Karpas-422 (cell line): Measurements from ENCODE around the gene SPDYC. TPM values are rescaled to one million over a fixed set of nuclear protein-coding genes. Genes with fewer than 3 reads are reported as not detected.

Source experiments
- DNase-seq: peaks from one replicate; pipeline ENCODE4 v3.0.0-alpha.2; 2015
- H2AFZ ChIP-seq: fragments of 200-600 bp; sonication (generic); 2 replicates; pipeline ENCODE4 v1.6.1; 2014; ENCODE audit warnings: antibody characterized with exemption, low read length, mixed read lengths
- H3K27ac ChIP-seq: fragments of 200-600 bp; sonication (generic); 2 replicates; pipeline ENCODE4 v1.5.1; 2014; ENCODE audit warnings: mild to moderate bottlenecking, low read length, moderate library complexity
- H3K27me3 ChIP-seq: fragments of 200-600 bp; sonication (generic); 2 replicates; pipeline ENCODE4 v1.6.1; 2014; ENCODE audit warnings: low read length, mixed read lengths
- H3K36me3 ChIP-seq: fragments of 200-600 bp; sonication (generic); 2 replicates; pipeline ENCODE4 v1.6.1; 2014; ENCODE audit warnings: low read length, mixed read lengths; ENCODE audit not compliant: insufficient read depth
- H3K4me1 ChIP-seq: fragments of 200-600 bp; sonication (generic); 2 replicates; pipeline ENCODE4 v1.6.1; 2014; ENCODE audit warnings: mild to moderate bottlenecking, low read length, mixed read lengths
- H3K4me2 ChIP-seq: fragments of 200-600 bp; sonication (generic); 2 replicates; pipeline ENCODE4 v1.6.1; 2014; ENCODE audit warnings: low read length, low read depth, mild to moderate bottlenecking; ENCODE audit not compliant: poor library complexity, severe bottlenecking
- H3K4me3 ChIP-seq: fragments of 200-600 bp; sonication (generic); 2 replicates; pipeline ENCODE4 v1.5.1; 2014; ENCODE audit warnings: mild to moderate bottlenecking, antibody characterized with exemption, low read length, mixed read lengths
- H3K79me2 ChIP-seq: fragments of 200-600 bp; sonication (generic); 2 replicates; pipeline ENCODE4 v1.6.1; 2014; ENCODE audit warnings: mild to moderate bottlenecking, low read length, mixed read lengths
- H3K9ac ChIP-seq: fragments of 200-600 bp; sonication (generic); 2 replicates; pipeline ENCODE4 v1.6.0; 2014; ENCODE audit warnings: low read length
- H3K9me2 ChIP-seq: fragments of 200-600 bp; sonication (generic), shearing (Covaris generic); replicated peaks from 2 replicates; pipeline ENCODE4 v1.6.0; 2014; ENCODE audit warnings: mild to moderate bottlenecking, low read length, moderate library complexity; ENCODE audit not compliant: insufficient read depth
- H3K9me3 ChIP-seq: fragments of 300-700, 200-600 bp; sonication (generic); 2 replicates; pipeline ENCODE4 v1.6.1; 2014; ENCODE audit warnings: low read length, mixed read lengths
- H4K20me1 ChIP-seq: fragments of 200-600 bp; sonication (generic); 2 replicates; pipeline ENCODE4 v1.6.1; 2014; ENCODE audit warnings: mild to moderate bottlenecking, antibody characterized with exemption, low read length, low read depth; ENCODE audit not compliant: insufficient read depth
- total RNA-seq: library from RNA; depleted of rRNA; stranded (reverse); fragments of >200 nt; shearing (Covaris generic); gene quantifications from 2 replicates; pipeline ENCODE4 v1.2.3, GENCODE V29; 2014; ENCODE audit warnings: low replicate concordance

Gene SPDYC
- total RNA-seq, 1 experiment from 2014 or later, result not detected

- Histone ChIP-seq H3K9ac (no peak overlapping the region), H3K4me2 (no peak overlapping the region), H4K20me1 (no peaks in the 10 kb centered on the region), H3K4me1 (peaks cover 23% of the 10 kb centered on the region), H3K36me3 (peaks cover 1% of the 10 kb centered on the region; the same call in 1 of the 2 replicates), H3K27me3 (no peaks in the 10 kb centered on the region), H3K9me3 (no peaks in the 10 kb centered on the region), H3K9me2 (no peaks in the 10 kb centered on the region), H3K27ac (no peak overlapping the region), H2AFZ (no peak overlapping the region), H3K79me2 (peaks cover 14% of the 10 kb centered on the region; the same call in 1 of the 2 replicates), H3K4me3 (no peak overlapping the region)
- peak; percentile 38 for DNase-seq
Measured at GRCh38 chr11:65185171-65185570, 15.1 kb downstream of the SPDYC start.

GRCh38 chr11:65185869-65186341 lies 15.9 kb downstream of the SPDYC start:
- H3K4me1 ChIP-seq, result peaks cover 16% of the 10 kb centered on the region
- DNase-seq, result peak; percentile 54
- no peaks in the 10 kb centered on the region for H4K20me1 ChIP-seq
- no peak overlapping the region for H3K4me3 ChIP-seq
- H3K36me3 ChIP-seq, result peaks cover 3% of the 10 kb centered on the region; the same call in 1 of the 2 replicates
- H2AFZ ChIP-seq, result no peak overlapping the region
- H3K4me2 ChIP-seq, result no peak overlapping the region
- H3K9ac ChIP-seq, result no peak overlapping the region
- H3K27ac ChIP-seq, result no peak overlapping the region
- peaks cover 14% of the 10 kb centered on the region; the same call in 1 of the 2 replicates for H3K79me2 ChIP-seq
- no peaks in the 10 kb centered on the region for H3K9me3 ChIP-seq
- no peaks in the 10 kb centered on the region for H3K9me2 ChIP-seq
- H3K27me3 ChIP-seq, result no peaks in the 10 kb centered on the region

- Histone ChIP-seq H3K27ac (no peak overlapping the region), H3K79me2 (peaks cover 14% of the 10 kb centered on the region; the same call in 1 of the 2 replicates), H3K36me3 (peaks cover 3% of the 10 kb centered on the region; the same call in 1 of the 2 replicates)
Measured at GRCh38 chr11:65186701-65187100, 16.7 kb downstream of the SPDYC start.

GRCh38 chr11:65187146-65187675 lies 17.2 kb downstream of the SPDYC start:
- Histone ChIP-seq H3K27ac (no peak overlapping the region), H3K27me3 (no peaks in the 10 kb centered on the region), H2AFZ (no peak overlapping the region), H3K9me3 (no peaks in the 10 kb centered on the region), H3K9ac (no peak overlapping the region), H3K9me2 (no peaks in the 10 kb centered on the region), H3K4me2 (no peak overlapping the region), H3K4me3 (no peak overlapping the region), H4K20me1 (no peaks in the 10 kb centered on the region), H3K36me3 (peaks cover 3% of the 10 kb centered on the region; the same call in 1 of the 2 replicates), H3K4me1 (peaks cover 12% of the 10 kb centered on the region), H3K79me2 (peaks cover 9% of the 10 kb centered on the region; the same call in 1 of the 2 replicates)
- no peak for DNase-seq

More at GRCh38 chr11:65186701-65187100, 16.7 kb downstream of the SPDYC start:
- no peak overlapping the region for H2AFZ ChIP-seq
- no peaks in the 10 kb centered on the region for H3K9me2 ChIP-seq
- H3K4me3 ChIP-seq, result no peak overlapping the region
- DNase-seq, result no peak
- H3K27me3 ChIP-seq, result no peaks in the 10 kb centered on the region
- no peaks in the 10 kb centered on the region for H3K9me3 ChIP-seq
- no peaks in the 10 kb centered on the region for H4K20me1 ChIP-seq
- H3K4me1 ChIP-seq, result peaks cover 13% of the 10 kb centered on the region
- no peak overlapping the region for H3K4me2 ChIP-seq
- H3K9ac ChIP-seq, result no peak overlapping the region

GRCh38 chr11:65187971-65188461 lies 18.0 kb downstream of the SPDYC start:
- H3K4me3 ChIP-seq, result no peak overlapping the region
- peaks cover 4% of the 10 kb centered on the region for H3K4me1 ChIP-seq
- no peak overlapping the region for H3K9ac ChIP-seq
- no peaks in the 10 kb centered on the region for H4K20me1 ChIP-seq
- no peak overlapping the region for H3K27ac ChIP-seq
- no peak for DNase-seq
- no peak overlapping the region for H2AFZ ChIP-seq
- H3K9me2 ChIP-seq, result no peaks in the 10 kb centered on the region
- H3K36me3 ChIP-seq, result peaks cover 3% of the 10 kb centered on the region; the same call in 1 of the 2 replicates
- H3K9me3 ChIP-seq, result no peaks in the 10 kb centered on the region
- no peaks in the 10 kb centered on the region for H3K27me3 ChIP-seq
- H3K4me2 ChIP-seq, result no peak overlapping the region
- H3K79me2 ChIP-seq, result 0 out of 2 replicates have a peak, but pooled peaks cover 1% of the 10 kb centered on the region

- H3K4me1 ChIP-seq, result peaks cover 1% of the 10 kb centered on the region
- H3K4me3 ChIP-seq, result no peak overlapping the region
- no peak overlapping the region for H3K27ac ChIP-seq
- no peak overlapping the region for H3K4me2 ChIP-seq
- H3K36me3 ChIP-seq, result peaks cover 3% of the 10 kb centered on the region; the same call in 1 of the 2 replicates
- H3K27me3 ChIP-seq, result no peaks in the 10 kb centered on the region
- H4K20me1 ChIP-seq, result no peaks in the 10 kb centered on the region
- no peaks in the 10 kb centered on the region for H3K9me3 ChIP-seq
- no peaks in the 10 kb centered on the region for H3K79me2 ChIP-seq
- no peak for DNase-seq
- no peak overlapping the region for H3K9ac ChIP-seq
- H3K9me2 ChIP-seq, result no peaks in the 10 kb centered on the region
- H2AFZ ChIP-seq, result no peak overlapping the region
Measured at GRCh38 chr11:65188486-65188885, 18.5 kb downstream of the SPDYC start.

GRCh38 chr11:65189191-65189590 lies 19.2 kb downstream of the SPDYC start:
- H4K20me1 ChIP-seq, result no peaks in the 10 kb centered on the region

GRCh38 chr11:65194564-65194963 lies 24.5 kb downstream of the SPDYC start:
- H3K4me3 ChIP-seq, result no peak overlapping the region
- H3K36me3 ChIP-seq, result peaks cover 16% of the 10 kb centered on the region; the same call in 1 of the 2 replicates
- H3K9ac ChIP-seq, result no peak overlapping the region
- H2AFZ ChIP-seq, result no peak overlapping the region
- H3K27me3 ChIP-seq, result no peaks in the 10 kb centered on the region
- no peaks in the 10 kb centered on the region for H3K9me3 ChIP-seq
- no peak for DNase-seq
- no peak overlapping the region for H3K27ac ChIP-seq
- no peak overlapping the region for H3K4me2 ChIP-seq
- no peaks in the 10 kb centered on the region for H3K4me1 ChIP-seq
- H4K20me1 ChIP-seq, result no peaks in the 10 kb centered on the region
- H3K79me2 ChIP-seq, result no peaks in the 10 kb centered on the region
- H3K9me2 ChIP-seq, result no peaks in the 10 kb centered on the region

More at GRCh38 chr11:65189191-65189590, 19.2 kb downstream of the SPDYC start:
- H3K27ac ChIP-seq, result no peak overlapping the region
- H3K9me3 ChIP-seq, result no peaks in the 10 kb centered on the region
- no peaks in the 10 kb centered on the region for H3K79me2 ChIP-seq
- H3K4me3 ChIP-seq, result no peak overlapping the region
- H3K36me3 ChIP-seq, result peaks cover 6% of the 10 kb centered on the region; the same call in 1 of the 2 replicates
- H3K4me1 ChIP-seq, result no peaks in the 10 kb centered on the region
- no peak overlapping the region for H3K9ac ChIP-seq
- no peak overlapping the region for H2AFZ ChIP-seq
- no peak for DNase-seq
- no peaks in the 10 kb centered on the region for H3K27me3 ChIP-seq
- H3K4me2 ChIP-seq, result no peak overlapping the region
- no peaks in the 10 kb centered on the region for H3K9me2 ChIP-seq
